HEK293T (cell line): ENCODE measurements around the gene ZNF764.

Source experiments
- CTCF ChIA-PET: fragments of 350-600 bp; formaldehyde crosslinking; extraction: SDS; loops from one replicate; lab custom pipeline; 2021; ENCODE audit warnings: antibody characterized with exemption, inconsistent platforms; lab: Yijun Ruan, JAX
- POLR2A ChIA-PET: fragments of 350-600 bp; formaldehyde crosslinking; extraction: SDS; loops from one replicate; lab custom pipeline; 2020; ENCODE audit warnings: antibody characterized with exemption, inconsistent platforms; lab: Yijun Ruan, JAX
- DNase-seq: peaks from one replicate; pipeline ENCODE4 v3.0.0; 2012; ENCODE audit warnings: mixed read lengths; ENCODE audit errors: extremely low spot score
- ARNT ChIP-seq: fragments of 450-650 bp; IDR thresholded peaks from 2 replicates; pipeline ENCODE4 v1.6.1; 2017; ENCODE audit warnings: mild to moderate bottlenecking
- BHLHE40 ChIP-seq: fragments of 450-650 bp; IDR thresholded peaks from 2 replicates; pipeline ENCODE4 v1.6.1; 2016; ENCODE audit warnings: mild to moderate bottlenecking, moderate library complexity, borderline replicate concordance
- CTBP1 ChIP-seq: fragments of 450-650 bp; IDR thresholded peaks from 2 replicates; pipeline ENCODE4 v1.6.1; 2016; ENCODE audit warnings: borderline replicate concordance
- ELF4 ChIP-seq: fragments of 450-650 bp; IDR thresholded peaks from 2 replicates; pipeline ENCODE4 v1.6.1; 2017; ENCODE audit warnings: antibody characterized with exemption
- FOXA1 ChIP-seq: fragments of 450-650 bp; IDR thresholded peaks from 2 replicates; pipeline ENCODE4 v1.6.1; 2016; ENCODE audit warnings: mild to moderate bottlenecking
- FOXK2 ChIP-seq: fragments of 450-650 bp; IDR thresholded peaks from 2 replicates; pipeline ENCODE4 v1.6.1; 2016; ENCODE audit warnings: mild to moderate bottlenecking
- FOXM1 ChIP-seq: fragments of 450-650 bp; IDR thresholded peaks from 2 replicates; pipeline ENCODE4 v1.6.1; 2017; ENCODE audit warnings: mild to moderate bottlenecking, borderline replicate concordance
- HDGF ChIP-seq: fragments of 450-650 bp; IDR thresholded peaks from 2 replicates; pipeline ENCODE4 v1.6.1; 2017; ENCODE audit warnings: antibody characterized with exemption, borderline replicate concordance
- L3MBTL2 ChIP-seq: fragments of 450-650 bp; conservative IDR thresholded peaks from 2 replicates; pipeline ENCODE4 v1.6.1; 2016; ENCODE audit warnings: mild to moderate bottlenecking
- LEF1 ChIP-seq: fragments of 450-650 bp; IDR thresholded peaks from 2 replicates; pipeline ENCODE4 v1.6.1; 2017; ENCODE audit warnings: mild to moderate bottlenecking, borderline replicate concordance
- NFRKB ChIP-seq: fragments of 450-650 bp; IDR thresholded peaks from 2 replicates; pipeline ENCODE4 v1.6.1; 2016; ENCODE audit warnings: mild to moderate bottlenecking, moderate library complexity
- SP1 ChIP-seq: fragments of 450-650 bp; IDR thresholded peaks from 2 replicates; pipeline ENCODE4 v1.6.1; 2017
- SUZ12 ChIP-seq: fragments of 450-650 bp; IDR thresholded peaks from 2 replicates; pipeline ENCODE4 v1.6.1; 2016; ENCODE audit warnings: mild to moderate bottlenecking
- TARDBP ChIP-seq: fragments of 450-650 bp; IDR thresholded peaks from 2 replicates; pipeline ENCODE4 v1.6.1; 2016
- ZNF384 ChIP-seq: fragments of 450-650 bp; IDR thresholded peaks from 2 replicates; pipeline ENCODE4 v1.6.1; 2016
- TF ChIP-seq, protein P1 (sequence below): fragments of 450-650 bp; IDR thresholded peaks from 2 replicates; pipeline ENCODE4 v1.6.1; 2016

ZNF764 gene

DNA sequence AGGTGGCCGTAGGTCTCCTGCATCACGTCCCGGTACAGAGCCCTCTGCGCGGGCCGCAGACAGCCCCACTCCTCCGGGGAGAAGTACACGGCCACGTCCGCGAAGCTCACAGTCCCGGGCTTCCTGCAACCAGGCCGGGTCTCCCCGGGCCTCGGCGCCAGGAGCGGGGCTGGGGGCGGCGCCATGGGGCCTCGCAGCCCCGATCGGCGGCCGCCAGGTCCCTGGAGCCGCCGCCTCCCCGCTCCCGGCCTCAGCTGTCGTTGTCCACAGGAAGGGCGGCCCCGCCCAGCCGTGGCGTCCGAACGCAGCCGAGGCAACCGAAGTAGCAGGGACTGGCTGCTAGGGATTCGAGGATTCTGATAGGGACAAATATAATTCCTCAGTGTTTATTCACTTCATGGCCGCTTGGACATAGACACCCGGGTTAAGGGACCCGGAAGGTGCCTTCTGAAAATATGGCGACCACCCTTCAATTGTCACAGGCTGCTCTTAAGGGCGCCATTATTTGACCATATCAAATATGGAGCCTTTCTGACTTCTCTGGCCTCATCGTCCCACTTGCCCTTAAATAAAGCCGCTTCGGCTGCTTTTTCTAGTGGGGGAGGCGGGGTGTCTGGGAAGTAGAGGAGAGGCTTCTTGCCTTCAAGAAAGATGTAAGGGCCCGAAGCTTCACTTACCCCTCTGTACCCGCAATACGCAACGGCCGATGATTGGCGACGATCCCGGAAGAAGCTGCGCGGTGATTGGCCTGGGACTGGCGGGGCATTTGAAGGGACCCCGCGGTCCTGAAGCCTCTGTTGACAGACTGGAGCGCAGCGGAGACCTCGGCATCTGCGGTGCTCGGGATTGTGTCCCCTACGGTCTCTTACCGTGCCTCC is 13.5 kb upstream of the ZNF764 start, which contains the start of gene ZNF688:
TSS of gene ZNF688 (minus strand) at position 270 of the 878 bp plus-strand sequence. CDS start at position 185, 85 bp downstream.
- POLR2A ChIA-PET = interaction anchor here (0.7 to 3.4 kb wide), 44 partner anchors 10 to 756 kb away, joined by 3 to 71 read pairs (median 5); partner anchors contain the start of genes ALDOA, DCTPP1, FBRS and PAGR1
- TF ChIP-seq NFRKB = peak; percentile 88
- TF ChIP-seq ELF4 = peak; percentile 91
- peak; percentile 1; the same call in 1 of the 2 replicates for TF ChIP-seq HDGF
- TF ChIP-seq SP1 = no peak
- TF ChIP-seq CTBP1 = no peak
- TF ChIP-seq TARDBP = no peak
- peak; percentile 76; the same call in 1 of the 2 replicates for TF ChIP-seq FOXK2
- no peak for TF ChIP-seq FOXA1
- peak; percentile 77; the same call in 1 of the 2 replicates for TF ChIP-seq LEF1
- TF ChIP-seq FOXM1 = 0 out of 2 replicates have a peak, but pooled peaks have one; percentile 24
- TF ChIP-seq, protein P1, sequence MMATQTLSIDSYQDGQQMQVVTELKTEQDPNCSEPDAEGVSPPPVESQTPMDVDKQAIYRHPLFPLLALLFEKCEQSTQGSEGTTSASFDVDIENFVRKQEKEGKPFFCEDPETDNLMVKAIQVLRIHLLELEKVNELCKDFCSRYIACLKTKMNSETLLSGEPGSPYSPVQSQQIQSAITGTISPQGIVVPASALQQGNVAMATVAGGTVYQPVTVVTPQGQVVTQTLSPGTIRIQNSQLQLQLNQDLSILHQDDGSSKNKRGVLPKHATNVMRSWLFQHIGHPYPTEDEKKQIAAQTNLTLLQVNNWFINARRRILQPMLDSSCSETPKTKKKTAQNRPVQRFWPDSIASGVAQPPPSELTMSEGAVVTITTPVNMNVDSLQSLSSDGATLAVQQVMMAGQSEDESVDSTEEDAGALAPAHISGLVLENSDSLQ = peak; percentile 83; the same call in 1 of the 2 replicates
- 0 out of 2 replicates have a peak, but pooled peaks have one; percentile 14 for TF ChIP-seq ARNT
- no peak for TF ChIP-seq BHLHE40
- no peak for TF ChIP-seq L3MBTL2
- no peak for TF ChIP-seq ZNF384
- TF ChIP-seq SUZ12 = no peak
- DNase-seq = peak; percentile 96
- CTCF ChIA-PET = interaction anchor here (0.6 to 2.3 kb wide), 6 partner anchors 13 to 162 kb away, joined by 3 to 8 read pairs (median 3); partner anchors contain the start of genes DCTPP1 and ZNF764

DNA sequence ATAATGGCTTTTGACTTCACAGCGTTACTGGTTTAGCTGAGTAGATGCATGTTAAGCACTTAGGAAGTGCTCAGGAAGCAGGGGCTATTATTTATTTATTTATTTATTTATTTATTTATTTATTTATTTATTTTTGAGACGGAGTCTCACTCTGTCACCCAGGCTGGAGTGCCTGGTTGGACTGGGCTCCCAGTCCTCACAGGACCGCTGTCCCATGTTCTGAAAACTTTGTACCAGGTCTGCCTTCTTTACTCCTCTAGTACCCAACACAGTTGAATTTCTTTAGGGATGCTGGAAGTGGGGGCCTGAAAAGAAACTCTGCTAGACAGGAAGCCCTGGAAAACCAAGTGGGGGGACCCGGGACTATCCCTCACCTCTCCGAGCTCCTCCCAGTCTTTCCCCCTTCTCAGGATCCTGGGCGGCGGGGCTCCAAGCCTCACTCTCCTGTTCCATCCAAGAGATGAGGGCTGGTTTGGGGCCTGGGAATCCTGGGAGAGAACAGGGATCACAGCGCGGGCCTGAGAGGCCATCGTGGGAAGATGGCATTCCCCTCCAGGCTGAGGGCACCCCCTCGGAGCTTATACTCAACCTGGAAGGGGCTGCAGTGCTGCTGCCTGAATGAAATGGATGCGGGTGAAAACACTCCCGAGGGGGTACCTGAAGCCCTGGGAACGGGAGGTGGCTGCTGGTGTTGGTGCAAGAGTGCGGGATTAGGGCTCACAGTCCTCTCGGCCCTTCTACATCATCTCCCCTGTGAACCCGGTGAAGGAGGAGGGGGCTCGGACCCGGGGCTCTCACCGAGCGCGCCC is 12.7 kb upstream of the ZNF764 start:
- no peak for TF ChIP-seq BHLHE40
- 0 out of 2 replicates have a peak, but pooled peaks have one; percentile 68 for TF ChIP-seq HDGF
- POLR2A ChIA-PET = interaction anchor here (0.6 to 3.4 kb wide), 25 partner anchors 9 to 479 kb away, joined by 3 to 71 read pairs (median 8); partner anchors contain the start of genes DCTPP1, FBRS, TBX6 and ZNF689
- CTCF ChIA-PET = interaction anchor here (1.0 to 2.3 kb wide), 3 partner anchors 12 to 45 kb away, joined by 3 to 8 read pairs (median 3); partner anchors contain the start of gene ZNF764
- peak; percentile 51 for DNase-seq

DNA sequence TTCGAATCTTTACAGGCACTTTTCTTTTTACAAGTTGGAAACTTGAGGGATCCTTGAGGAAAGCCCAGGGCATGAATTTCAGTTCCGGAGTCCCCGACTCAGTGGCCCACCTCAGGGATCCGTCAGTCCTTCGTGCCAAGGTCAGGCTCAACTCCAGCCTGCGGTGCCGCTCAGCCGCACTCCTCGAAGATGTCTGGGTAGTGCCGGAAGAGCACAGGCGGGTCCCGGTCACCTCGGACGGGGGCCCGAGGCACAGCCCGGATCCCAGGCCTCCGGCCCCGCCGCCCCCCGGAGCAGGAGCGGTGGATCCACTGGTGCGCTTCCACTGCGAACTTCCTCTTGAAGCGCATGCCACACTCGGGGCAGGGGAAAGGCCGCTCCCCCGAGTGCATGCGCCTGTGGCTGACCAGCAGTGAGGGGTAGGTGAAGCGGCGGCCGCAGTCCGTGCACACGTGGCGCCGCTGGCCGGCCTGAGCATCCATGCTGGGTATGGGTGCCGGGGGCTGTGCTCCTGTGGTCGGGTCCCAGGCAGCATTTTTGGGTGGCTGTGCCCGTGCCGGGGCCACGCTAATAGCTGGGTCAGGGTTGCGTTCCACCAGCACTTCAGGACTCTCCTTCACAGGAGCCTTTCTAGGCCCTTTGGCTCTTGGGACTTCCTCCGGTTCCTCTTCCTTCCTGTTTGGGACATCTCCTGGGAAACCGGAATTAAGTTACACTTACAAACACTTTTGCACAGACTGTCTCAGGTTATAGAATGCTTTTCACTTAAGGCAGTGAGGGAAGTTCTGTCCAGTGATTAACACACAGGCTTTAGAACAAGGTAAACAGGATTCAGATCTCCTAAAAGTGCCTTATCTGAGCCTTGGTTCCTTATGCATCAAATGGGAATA is 11.8 kb upstream of the ZNF764 start:
- ChIA-PET POLR2A (interaction anchor here (0.6 to 3.4 kb wide), 19 partner anchors 8 to 125 kb away, joined by 3 to 71 read pairs (median 12); partner anchors contain the start of genes FBRS, ZNF689, ZNF747 and ZNF764), CTCF (interaction anchor here (1.0 to 2.3 kb wide), 2 partner anchors 29 to 46 kb away, joined by 3 to 8 read pairs; no protein-coding TSS in a partner anchor)
- TF ChIP-seq ELF4 = no peak
- peak; percentile 33; the same call in 1 of the 2 replicates for TF ChIP-seq HDGF
- DNase-seq = no peak

DNA sequence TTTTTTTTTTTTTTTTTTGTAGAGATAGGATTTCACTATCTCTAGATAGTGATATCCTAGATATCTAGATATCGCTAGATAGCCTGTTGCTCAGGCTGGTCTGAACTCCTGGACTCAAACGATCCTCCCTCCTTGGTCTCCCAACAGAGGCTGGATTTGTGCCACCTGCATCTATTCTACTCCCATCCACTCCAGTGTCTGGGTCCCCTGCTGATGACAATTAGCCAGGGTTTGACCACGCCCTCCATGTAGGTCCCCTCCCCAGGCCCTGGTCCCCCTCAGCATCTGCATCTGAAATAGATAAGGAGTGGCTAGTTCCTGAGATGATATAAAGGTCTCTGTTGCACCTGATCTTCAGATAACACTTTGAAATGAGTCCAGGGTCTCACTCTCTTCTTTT is 11.1 kb upstream of the ZNF764 start:
- TF ChIP-seq L3MBTL2 (no peak), FOXM1 (no peak), FOXK2 (no peak), LEF1 (no peak), CTBP1 (no peak), NFRKB (no peak), ARNT (no peak), ZNF384 (no peak), SUZ12 (no peak)
- TF ChIP-seq, protein P1 = no peak
- POLR2A ChIA-PET = interaction anchor here (3.2 kb wide), 1 partner anchor 11 kb away, joined by 15 read pairs; the partner anchor contains the start of gene ZNF764
- CTCF ChIA-PET = no interaction called here
- DNase-seq = no peak

DNA sequence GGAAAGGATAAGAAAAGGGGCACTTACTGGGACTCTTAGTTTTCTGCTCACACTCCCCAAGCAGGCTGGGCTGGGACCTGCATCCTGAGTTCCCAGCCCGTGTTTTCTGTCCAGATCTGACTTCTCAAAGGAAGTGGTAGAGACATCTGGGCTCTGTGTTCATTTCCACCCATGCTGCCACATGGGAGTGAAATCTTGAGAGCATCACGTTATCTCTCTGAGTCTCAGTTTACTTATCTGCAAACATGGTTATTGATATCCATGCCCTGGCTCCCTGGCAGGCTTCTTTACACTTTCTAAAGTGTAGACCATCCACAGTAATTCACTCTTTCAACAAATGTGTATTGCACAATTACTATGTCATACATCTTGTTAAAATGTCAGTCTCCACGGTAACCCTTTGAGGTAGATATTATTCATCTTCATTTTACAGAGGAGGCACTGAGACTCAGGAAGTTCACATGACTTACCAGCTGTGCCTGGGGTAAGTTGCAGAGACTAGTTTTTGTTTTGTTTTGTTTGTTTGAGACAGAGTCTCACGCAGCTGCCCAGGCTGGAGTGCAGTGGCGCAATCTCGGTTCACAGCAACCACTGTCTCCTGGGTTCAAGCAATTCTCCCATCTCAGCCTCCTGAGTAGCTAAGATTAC is 9.9 kb upstream of the ZNF764 start:
- DNase-seq = no peak
- ChIA-PET POLR2A (interaction anchor here (1.0 to 3.2 kb wide), 3 partner anchors 10 to 42 kb away, joined by 3 to 15 read pairs (median 3); partner anchors contain the start of genes ZNF689 and ZNF764), CTCF (interaction anchor here (0.6 to 1.1 kb wide), 3 partner anchors 10 to 719 kb away, joined by 5 to 6 read pairs (median 5); partner anchors contain the start of gene ZNF764)
- TF ChIP-seq SUZ12 (no peak), ELF4 (no peak)
- TF ChIP-seq, protein P1 = peak; percentile 92
